Erythroblast (primary cell): ENCODE data around the gene BAD.

Experiments
- GATA1 ChIP-seq: IDR thresholded peaks from 2 replicates; pipeline ENCODE4 v1.6.1; 2011; ENCODE audit warnings: low read depth, mild to moderate bottlenecking, control low read depth, low read length, moderate library complexity
- POLR2A ChIP-seq: IDR thresholded peaks from 2 replicates; pipeline ENCODE4 v1.6.1; 2011; ENCODE audit warnings: mild to moderate bottlenecking, low read length

DNA sequence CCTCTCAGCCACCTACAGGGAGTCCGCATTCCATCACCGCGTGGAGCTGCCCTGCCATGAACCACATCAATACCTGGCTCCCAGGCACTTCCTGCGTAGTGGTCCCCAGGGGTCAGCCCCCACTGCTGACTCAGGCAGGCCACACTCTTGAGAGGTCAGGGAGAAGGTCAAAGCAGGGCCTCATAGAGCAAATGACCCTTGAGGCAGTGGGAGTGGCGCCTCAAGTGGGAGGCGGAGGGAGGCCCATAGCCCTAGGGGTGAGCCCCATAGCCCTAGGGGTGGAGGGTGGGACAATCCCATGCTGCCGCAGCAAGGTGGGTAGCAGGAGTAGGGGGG, 38.4 kb upstream of the BAD start:
- TF ChIP-seq POLR2A (no peak), GATA1 (no peak)
